ENCODE results near the gene DNAJC16.
"Not testable (repeated sequence)": the region's sequence is repeated elsewhere in the genome, so short reads cannot be mapped to it uniquely, and the experiment has no call there.

Gene DNAJC16

GRCh38 chr1:15583016-15583706 lies 56.5 kb downstream of the DNAJC16 start:
- no peak for DNase-seq (ENCODE audit: low read depth in 2 of 2)

- no peak for DNase-seq (ENCODE audit: low read depth in 2 of 2)
These were observed 58.1 kb downstream of the DNAJC16 start, which contains the start of gene AGMAT for GRCh38 chr1:15584489-15585363. Gene AGMAT (minus strand): TSS chr1:15585051. CDS start chr1:15584967, 84 bp downstream.

GRCh38 chr1:15592285-15592684 lies 65.6 kb downstream of the DNAJC16 start:
- no peak for DNase-seq (ENCODE audit: low read depth in 2 of 2)

GRCh38 chr1:15595809-15596617 lies 69.4 kb downstream of the DNAJC16 start:
- no peak for DNase-seq (ENCODE audit: low read depth in 2 of 2)

- no peak for DNase-seq (ENCODE audit: low read depth in 2 of 2)
These were observed 71.8 kb downstream of the DNAJC16 start for GRCh38 chr1:15598436-15598835.

GRCh38 chr1:15603050-15603965 lies 76.7 kb downstream of the DNAJC16 start:
- peak; percentile 88 to 90 for DNase-seq (ENCODE audit: low read depth in 2 of 2)

- DNase-seq (ENCODE audit: low read depth in 2 of 2), result not testable (repeated sequence)
These were observed 77.3 kb downstream of the DNAJC16 start for GRCh38 chr1:15603966-15604282.

- not testable (repeated sequence) for DNase-seq (ENCODE audit: low read depth in 2 of 2)
These were observed 77.8 kb downstream of the DNAJC16 start for GRCh38 chr1:15604400-15604799.

GRCh38 chr1:15605398-15606383 lies 79.0 kb downstream of the DNAJC16 start:
- DNase-seq (ENCODE audit: low read depth in 2 of 2), result no peak

- DNase-seq (ENCODE audit: low read depth in 2 of 2), result no peak
These were observed 83.0 kb downstream of the DNAJC16 start for GRCh38 chr1:15609631-15610030.

- no peak for DNase-seq (ENCODE audit: low read depth in 2 of 2)
These were observed 83.5 kb downstream of the DNAJC16 start for GRCh38 chr1:15610167-15610566.

- no peak for DNase-seq (ENCODE audit: low read depth in 2 of 2)
These were observed 89.9 kb downstream of the DNAJC16 start for GRCh38 chr1:15616373-15617172.

- DNase-seq (ENCODE audit: low read depth in 2 of 2), result peak; percentile 97
These were observed 90.8 kb downstream of the DNAJC16 start, which contains the start of gene DDI2 for GRCh38 chr1:15617173-15618076. Gene DDI2 (plus strand): TSS chr1:15617458. CDS start chr1:15617671, 213 bp downstream.

GRCh38 chr1:15618077-15618654 lies 91.5 kb downstream of the DNAJC16 start:
- no peak for DNase-seq (ENCODE audit: low read depth in 2 of 2)

- DNase-seq (ENCODE audit: low read depth in 2 of 2), result peak; percentile 54 to 64
These were observed 92.2 kb downstream of the DNAJC16 start for GRCh38 chr1:15618655-15619525.

- peak in 1 of 2 experiments; percentile 8 for DNase-seq (ENCODE audit: low read depth in 2 of 2)
These were observed 93.5 kb downstream of the DNAJC16 start for GRCh38 chr1:15620155-15620545.

Measured in fibroblast of skin of left quadriceps (primary cell).